Aorta (tissue), 5 donors: ENCODE data around the gene HJURP. TPM values are rescaled to one million over a fixed set of nuclear protein-coding genes. Genes with fewer than 3 reads are reported as not detected.

Experiments
- ATAC-seq: fragments of 200-7000 bp; cut with Tn5 transposase; one replicate; pipeline ENCODE4 v1.9.1; 2022; ENCODE audit warnings: moderate library complexity; ENCODE audit not compliant: low FRiP score
- DNase-seq, 2 donors: peaks; one replicate each; pipeline ENCODE4 v3.0.0-alpha.2; 2020
- H3K27ac ChIP-seq, 2 donors: one replicate each; pipeline ENCODE4 v1.5.1; 2013; ENCODE audit warnings: low read length in 2 of 2, mild to moderate bottlenecking in 2 of 2, moderate library complexity in 2 of 2, control low read depth in 1 of 2, inconsistent platforms in 1 of 2, low read depth in 1 of 2
- H3K27me3 ChIP-seq, 2 donors: one replicate each; pipeline ENCODE4 v1.6.1; 2013; ENCODE audit warnings: control low read depth in 1 of 2, low read length in 1 of 2, mild to moderate bottlenecking in 1 of 2, moderate library complexity in 1 of 2; ENCODE audit not compliant: insufficient read depth in 2 of 2, control insufficient read depth in 1 of 2
- H3K36me3 ChIP-seq, 2 donors: one replicate each; pipeline ENCODE4 v1.6.1; 2013; ENCODE audit warnings: control low read depth in 1 of 2, low read length in 1 of 2, mild to moderate bottlenecking in 1 of 2; ENCODE audit not compliant: insufficient read depth in 2 of 2, control insufficient read depth in 1 of 2
- H3K4me1 ChIP-seq, 2 donors: one replicate each; pipeline ENCODE4 v1.6.1; 2013; ENCODE audit warnings: low read length in 2 of 2, control low read depth in 1 of 2, mild to moderate bottlenecking in 1 of 2, moderate library complexity in 1 of 2; ENCODE audit not compliant: insufficient read depth in 2 of 2, control insufficient read depth in 1 of 2
- H3K4me3 ChIP-seq, 2 donors: one replicate each; pipeline ENCODE4 v1.5.1; 2013; ENCODE audit warnings: low read length in 2 of 2, control low read depth in 1 of 2, mild to moderate bottlenecking in 1 of 2
- H3K9me3 ChIP-seq: one replicate; pipeline ENCODE4 v1.6.1; 2013; ENCODE audit warnings: mild to moderate bottlenecking, low read length; ENCODE audit not compliant: control insufficient read depth
- WGBS, 2 donors: extraction: QIAGEN DNeasy Blood & Tissue Kit; methylation state at CpG; one replicate each; pipeline ENCODE4 v1.1.7; 2013; 5-methylcytosine and 5-hydroxymethylcytosine counted together
- intact Hi-C, 2 donors: fragments of 100-400 bp; cut with DNase I; formaldehyde crosslinking; loops; one replicate each; pipeline versions ENCODE4 v1.14.2 to v1.15.0; 2022
- polyA plus RNA-seq, 2 donors: library from polyadenylated mRNA; stranded (reverse); fragments of 200-250 nt; gene quantifications; one replicate each; pipeline ENCODE4 v1.2.3, GENCODE V29; 2013
- total RNA-seq, 2 donors: library from RNA; stranded (reverse); fragmentation: NEBNext Ultra II Directional; extraction: Animal tissue kit (Norgen Biotek cat#: 25700); gene quantifications; one replicate each; pipeline ENCODE4 v1.2.1, GENCODE V29; 2021
- donor health status: healthy with polysubstance abuse.
- donor health status: Bipolar disorder and iron deficiency.
- donor health status: DM: no; HTN: no; CAD: no.
- donor health status: DM: no; HTN: no; CAD: no.
- donor health status: DM: yes; HTN: yes; CAD: no.

HJURP gene
- total and polyA plus RNA-seq, 4 donors: 1.1 TPM; not detected in 2

- H3K4me1 ChIP-seq: no peaks in the 10 kb centered on the region
- no peak for ATAC-seq
- no peaks in the 10 kb centered on the region for H3K36me3 ChIP-seq
- 80 to 82% methylated on average over 24 of the region's 24 CpGs for WGBS, 2 donors
- no peaks in the 10 kb centered on the region for H3K9me3 ChIP-seq
- no peak overlapping the region for H3K4me3 ChIP-seq
- no peaks in the 10 kb centered on the region for H3K27me3 ChIP-seq
- intact Hi-C loops: no loop called here
- peak; percentile 41 to 66 for DNase-seq
- no peak overlapping the region for H3K27ac ChIP-seq
Measured at GRCh38 chr2:233828546-233829192, 25.7 kb downstream of the HJURP start.

GRCh38 chr2:233824373-233824772 lies 30.0 kb downstream of the HJURP start:
- WGBS, 2 donors: 76 to 81% methylated on average over 7 of the region's 7 CpGs

GRCh38 chr2:233823731-233824121 lies 30.6 kb downstream of the HJURP start:
- ATAC-seq (no peak), DNase-seq (peak; percentile 35 to 69)
- Histone ChIP-seq H3K36me3 (no peaks in the 10 kb centered on the region), H3K27me3 (no peaks in the 10 kb centered on the region), H3K4me1 (no peaks in the 10 kb centered on the region), H3K27ac (no peak overlapping the region), H3K9me3 (no peaks in the 10 kb centered on the region), H3K4me3 (no peak overlapping the region)
- WGBS, 2 donors: 86 to 93% methylated on average over 8 of the region's 8 CpGs
- intact Hi-C loops: no loop called here

More at GRCh38 chr2:233824373-233824772, 30.0 kb downstream of the HJURP start:
- intact Hi-C loops: no loop called here
- Histone ChIP-seq H3K27ac (no peak overlapping the region), H3K4me1 (no peaks in the 10 kb centered on the region), H3K27me3 (no peaks in the 10 kb centered on the region), H3K4me3 (no peak overlapping the region), H3K9me3 (no peaks in the 10 kb centered on the region), H3K36me3 (no peaks in the 10 kb centered on the region)
- no peak for ATAC-seq
- peak; percentile 6 to 23 for DNase-seq

- intact Hi-C loops: no loop called here
- WGBS, 2 donors: 79 to 80% methylated on average over 25 of the region's 25 CpGs
- peak; percentile 26 to 27 for DNase-seq
- no peak overlapping the region for H3K27ac ChIP-seq
- H3K9me3 ChIP-seq: no peaks in the 10 kb centered on the region
- H3K4me1 ChIP-seq: no peaks in the 10 kb centered on the region
- H3K36me3 ChIP-seq: no peaks in the 10 kb centered on the region
- H3K27me3 ChIP-seq: no peaks in the 10 kb centered on the region
- H3K4me3 ChIP-seq: no peak overlapping the region
- no peak for ATAC-seq
Measured at GRCh38 chr2:233822781-233823730, 31.3 kb downstream of the HJURP start.

- no peaks in the 10 kb centered on the region for H3K4me1 ChIP-seq
- 86 to 91% methylated on average over 21 of the region's 21 CpGs for WGBS, 2 donors
- H3K27ac ChIP-seq: no peak overlapping the region
- H3K27me3 ChIP-seq: no peaks in the 10 kb centered on the region
- H3K4me3 ChIP-seq: no peak overlapping the region
- H3K36me3 ChIP-seq: no peaks in the 10 kb centered on the region
- ATAC-seq: no peak
- peak; percentile 42 to 51 for DNase-seq
- H3K9me3 ChIP-seq: no peaks in the 10 kb centered on the region
- intact Hi-C loops: no loop called here
Measured at GRCh38 chr2:233822101-233822771, 32.1 kb downstream of the HJURP start.

GRCh38 chr2:233821709-233822100 lies 32.6 kb downstream of the HJURP start:
- intact Hi-C loops: no loop called here
- ATAC-seq (no peak), DNase-seq (no peak)
- no peaks in the 10 kb centered on the region for H3K27me3 ChIP-seq
- no peak overlapping the region for H3K4me3 ChIP-seq
- H3K9me3 ChIP-seq: no peaks in the 10 kb centered on the region
- WGBS, 2 donors: 90 to 92% methylated on average over 8 of the region's 8 CpGs
- no peaks in the 10 kb centered on the region for H3K4me1 ChIP-seq
- H3K27ac ChIP-seq: no peak overlapping the region
- no peaks in the 10 kb centered on the region for H3K36me3 ChIP-seq

GRCh38 chr2:233821196-233821595 lies 33.1 kb downstream of the HJURP start:
- 88 to 94% methylated on average over 3 of the region's 3 CpGs for WGBS, 2 donors
- Histone ChIP-seq H3K27me3 (no peaks in the 10 kb centered on the region), H3K27ac (no peak overlapping the region), H3K4me1 (no peaks in the 10 kb centered on the region), H3K4me3 (no peak overlapping the region), H3K9me3 (no peaks in the 10 kb centered on the region), H3K36me3 (no peaks in the 10 kb centered on the region)
- DNase-seq (peak in 1 of 2 donors; percentile 19), ATAC-seq (no peak)
- intact Hi-C loops: no loop called here

GRCh38 chr2:233820774-233821105 lies 33.6 kb downstream of the HJURP start:
- 80 to 83% methylated on average over 6 of the region's 6 CpGs for WGBS, 2 donors
- intact Hi-C loops: no loop called here

More at GRCh38 chr2:233820774-233821105, 33.6 kb downstream of the HJURP start:
- Histone ChIP-seq H3K36me3 (no peaks in the 10 kb centered on the region), H3K4me3 (no peak overlapping the region), H3K27ac (no peak overlapping the region), H3K27me3 (no peaks in the 10 kb centered on the region), H3K9me3 (no peaks in the 10 kb centered on the region), H3K4me1 (no peaks in the 10 kb centered on the region)
- DNase-seq (peak in 1 of 2 donors; percentile 29), ATAC-seq (no peak)
